Measurements from ENCODE around the gene NSUN5. TPM values are rescaled to one million over a fixed set of nuclear protein-coding genes. Genes with fewer than 3 reads are reported as not detected.

The NSUN5 gene
- total and polyA plus RNA-seq, 9 of the 15 experiments (the other 6 are each of a cell fraction or from before 2014, with no cell fraction given): 4.7 to 115 (median 43.0) TPM

DNA sequence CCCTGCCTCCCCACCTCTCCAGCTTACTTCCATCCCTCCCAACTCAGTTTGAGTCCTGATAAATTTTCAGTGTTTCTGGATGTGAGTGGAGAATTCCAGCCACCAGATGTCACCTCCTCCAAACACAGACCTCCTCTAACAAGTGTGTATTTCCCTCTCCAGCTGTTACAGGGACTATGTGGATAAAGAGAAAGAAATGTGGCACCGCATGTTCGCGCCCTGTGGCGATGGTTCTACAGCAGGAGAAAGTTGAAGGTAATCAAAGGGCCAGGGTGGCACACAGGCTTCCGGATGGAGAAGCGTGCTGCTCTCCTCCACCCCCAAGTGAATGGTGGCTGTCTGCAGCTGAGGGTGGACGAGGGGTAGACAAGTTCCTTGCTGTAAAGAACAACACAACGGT, 34.0 kb upstream of the NSUN5 start (continued):
- TF ChIP-seq, protein P1, sequence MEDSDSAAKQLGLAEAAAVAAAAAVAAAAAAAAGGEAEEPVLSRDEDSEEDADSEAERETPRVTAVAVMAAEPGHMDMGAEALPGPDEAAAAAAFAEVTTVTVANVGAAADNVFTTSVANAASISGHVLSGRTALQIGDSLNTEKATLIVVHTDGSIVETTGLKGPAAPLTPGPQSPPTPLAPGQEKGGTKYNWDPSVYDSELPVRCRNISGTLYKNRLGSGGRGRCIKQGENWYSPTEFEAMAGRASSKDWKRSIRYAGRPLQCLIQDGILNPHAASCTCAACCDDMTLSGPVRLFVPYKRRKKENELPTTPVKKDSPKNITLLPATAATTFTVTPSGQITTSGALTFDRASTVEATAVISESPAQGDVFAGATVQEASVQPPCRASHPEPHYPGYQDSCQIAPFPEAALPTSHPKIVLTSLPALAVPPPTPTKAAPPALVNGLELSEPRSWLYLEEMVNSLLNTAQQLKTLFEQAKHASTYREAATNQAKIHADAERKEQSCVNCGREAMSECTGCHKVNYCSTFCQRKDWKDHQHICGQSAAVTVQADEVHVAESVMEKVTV (CRISPR knock-in tag; IDR thresholded peaks at IDR 0.05): peak; percentile 33; the same call in 1 of the 2 replicates

DNA sequence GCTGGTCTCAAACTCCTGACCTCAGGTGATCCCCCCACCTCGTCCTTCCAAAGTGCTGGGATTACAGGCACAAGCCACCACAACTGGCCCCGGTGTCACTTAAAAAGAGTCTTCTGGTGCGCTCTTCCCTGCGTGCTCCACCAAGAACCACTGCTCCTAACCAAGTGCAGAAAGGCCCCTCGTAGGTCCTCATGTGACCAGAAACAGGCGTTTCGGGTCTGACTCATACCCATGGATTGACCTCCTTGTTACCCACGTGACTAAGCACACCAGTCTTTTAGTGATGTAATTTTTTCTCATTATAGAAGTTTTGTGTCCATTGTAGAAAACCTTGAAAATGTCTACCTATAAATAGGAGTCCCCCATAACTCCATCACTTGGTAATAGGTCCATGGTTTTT, 33.3 kb upstream of the NSUN5 start:
- peaks cover 54 to 76% of the 10 kb centered on the region in 2 experiments for H3K27me3 ChIP-seq (ENCODE audit: control insufficient read depth in 2 of 2, insufficient read depth in 2 of 2, low read length in 2 of 2)
- ATAC-seq (peak; percentile 87), FAIRE-seq (no peak), DNase-seq (ENCODE audit: extremely low read depth in 1 of 4, low spot score in 3 of 4) (peak; percentile 68 to 81 (median 76))
- no peaks in the 10 kb centered on the region for H3K9me3 ChIP-seq (replicated peaks; ENCODE audit: control insufficient read depth, insufficient read depth, low read depth, low read length)
- in situ Hi-C loops (cut with MboI) (no loop called here), intact Hi-C loops (cut with micrococcal nuclease) (loop anchor here (2.0 to 5.0 kb wide), 2 partner anchors 95 to 111 kb away; no protein-coding TSS in a partner anchor)
- no peak overlapping the region for H2AFZ ChIP-seq (ENCODE audit: low read depth, low read length)
- no peak overlapping the region for H3K4me3 ChIP-seq
- peaks cover 4 to 6% of the 10 kb centered on the region in 2 experiments; a peak in 1 of 5 replicates for H3K4me1 ChIP-seq (replicated peaks in 1 of 2; ENCODE audit: control insufficient read depth in 2 of 2, insufficient read depth in 2 of 2, low read length in 2 of 2)
- no peaks in the 10 kb centered on the region for H3K36me3 ChIP-seq (ENCODE audit: control insufficient read depth, insufficient read depth, low read length)
- WGBS (ENCODE audit: insufficient coverage, low coverage, missing lambda C conversion rate): 12% methylated on average over 8 of the region's 8 CpGs
- H3K9ac ChIP-seq (ENCODE audit: insufficient read depth in 1 of 2, low read depth in 2 of 2, low read length in 2 of 2): no peak overlapping the region
- H3K9me1 ChIP-seq (ENCODE audit: control insufficient read depth, insufficient read depth, low read length): no peaks in the 10 kb centered on the region
- H4K20me1 ChIP-seq (replicated peaks; ENCODE audit: control insufficient read depth, insufficient read depth, low read length): no peaks in the 10 kb centered on the region; the same call in 1 of the 2 replicates
- ChIA-PET POLR2A (interaction anchor here (0.6 kb wide), 1 partner anchor 20 kb away, joined by 3 read pairs; no protein-coding TSS in a partner anchor), CTCF (ENCODE audit: low intra/inter-chr PET ratio) (interaction anchor here (1.4 kb wide), 1 partner anchor 109 kb away, joined by 7 read pairs; no protein-coding TSS in a partner anchor)
- H3K4me2 ChIP-seq (ENCODE audit: insufficient read depth, low read length): no peak overlapping the region
- no peaks in the 10 kb centered on the region for H3K79me2 ChIP-seq (ENCODE audit: control insufficient read depth, insufficient read depth, low read length)
- H3K27ac ChIP-seq (ENCODE audit: extremely low read depth, low read depth, low read length): no peak overlapping the region
- no TSS peak for BruUV-seq (replicated peaks)
- TF ChIP-seq, protein P2, sequence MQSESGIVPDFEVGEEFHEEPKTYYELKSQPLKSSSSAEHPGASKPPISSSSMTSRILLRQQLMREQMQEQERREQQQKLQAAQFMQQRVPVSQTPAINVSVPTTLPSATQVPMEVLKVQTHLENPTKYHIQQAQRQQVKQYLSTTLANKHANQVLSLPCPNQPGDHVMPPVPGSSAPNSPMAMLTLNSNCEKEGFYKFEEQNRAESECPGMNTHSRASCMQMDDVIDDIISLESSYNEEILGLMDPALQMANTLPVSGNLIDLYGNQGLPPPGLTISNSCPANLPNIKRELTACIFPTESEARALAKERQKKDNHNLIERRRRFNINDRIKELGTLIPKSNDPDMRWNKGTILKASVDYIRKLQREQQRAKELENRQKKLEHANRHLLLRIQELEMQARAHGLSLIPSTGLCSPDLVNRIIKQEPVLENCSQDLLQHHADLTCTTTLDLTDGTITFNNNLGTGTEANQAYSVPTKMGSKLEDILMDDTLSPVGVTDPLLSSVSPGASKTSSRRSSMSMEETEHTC (IDR thresholded peaks at IDR 0.05): peak; percentile 62; the same call in 1 of the 2 replicates
- no peak for TF ChIP-seq CEBPG (CRISPR knock-in tag; IDR thresholded peaks at IDR 0.05)
- TF ChIP-seq CEBPG (tag; conservative IDR thresholded peaks at IDR 0.05 in 1 of 2, IDR thresholded peaks at IDR 0.05 in 1 of 2): peak in 1 of 2 experiments; percentile 61; a peak in 1 of 4 replicates
- TF ChIP-seq EP300 (IDR thresholded peaks at IDR 0.05; ENCODE audit: low read length): no peak
- TF ChIP-seq ZBTB1 (CRISPR knock-in tag; IDR thresholded peaks at IDR 0.05; ENCODE audit: borderline replicate concordance, low read depth): no peak
- TF ChIP-seq, protein P3, sequence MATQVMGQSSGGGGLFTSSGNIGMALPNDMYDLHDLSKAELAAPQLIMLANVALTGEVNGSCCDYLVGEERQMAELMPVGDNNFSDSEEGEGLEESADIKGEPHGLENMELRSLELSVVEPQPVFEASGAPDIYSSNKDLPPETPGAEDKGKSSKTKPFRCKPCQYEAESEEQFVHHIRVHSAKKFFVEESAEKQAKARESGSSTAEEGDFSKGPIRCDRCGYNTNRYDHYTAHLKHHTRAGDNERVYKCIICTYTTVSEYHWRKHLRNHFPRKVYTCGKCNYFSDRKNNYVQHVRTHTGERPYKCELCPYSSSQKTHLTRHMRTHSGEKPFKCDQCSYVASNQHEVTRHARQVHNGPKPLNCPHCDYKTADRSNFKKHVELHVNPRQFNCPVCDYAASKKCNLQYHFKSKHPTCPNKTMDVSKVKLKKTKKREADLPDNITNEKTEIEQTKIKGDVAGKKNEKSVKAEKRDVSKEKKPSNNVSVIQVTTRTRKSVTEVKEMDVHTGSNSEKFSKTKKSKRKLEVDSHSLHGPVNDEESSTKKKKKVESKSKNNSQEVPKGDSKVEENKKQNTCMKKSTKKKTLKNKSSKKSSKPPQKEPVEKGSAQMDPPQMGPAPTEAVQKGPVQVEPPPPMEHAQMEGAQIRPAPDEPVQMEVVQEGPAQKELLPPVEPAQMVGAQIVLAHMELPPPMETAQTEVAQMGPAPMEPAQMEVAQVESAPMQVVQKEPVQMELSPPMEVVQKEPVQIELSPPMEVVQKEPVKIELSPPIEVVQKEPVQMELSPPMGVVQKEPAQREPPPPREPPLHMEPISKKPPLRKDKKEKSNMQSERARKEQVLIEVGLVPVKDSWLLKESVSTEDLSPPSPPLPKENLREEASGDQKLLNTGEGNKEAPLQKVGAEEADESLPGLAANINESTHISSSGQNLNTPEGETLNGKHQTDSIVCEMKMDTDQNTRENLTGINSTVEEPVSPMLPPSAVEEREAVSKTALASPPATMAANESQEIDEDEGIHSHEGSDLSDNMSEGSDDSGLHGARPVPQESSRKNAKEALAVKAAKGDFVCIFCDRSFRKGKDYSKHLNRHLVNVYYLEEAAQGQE (IDR thresholded peaks at IDR 0.05; ENCODE audit: borderline replicate concordance): peak; percentile 55
- TF ChIP-seq, protein P3 (CRISPR knock-in tag; IDR thresholded peaks at IDR 0.05; ENCODE audit: low read depth): no peak
- no peak for TF ChIP-seq GABPA (tag; conservative IDR thresholded peaks at IDR 0.05; ENCODE audit: low read depth)

All from K562 (cell line).